OCI-LY7 (cell line): ENCODE measurements around the gene LRRC70.

ENCODE experiments used
- EZH2phosphoT487 ChIP-seq: fragments of 200-600 bp; sonication (generic); IDR thresholded peaks from 2 replicates; pipeline ENCODE4 v1.6.1; 2018; ENCODE audit warnings: low read depth, borderline replicate concordance, mild to moderate bottlenecking, mixed run types, antibody characterized with exemption, low read length, moderate library complexity, mixed read lengths
- TF ChIP-seq, protein P1 (sequence below): fragments of 200-600 bp; sonication (generic); conservative IDR thresholded peaks from 2 replicates; pipeline ENCODE4 v1.5.1; 2014; ENCODE audit warnings: mild to moderate bottlenecking, antibody characterized with exemption, low read length, moderate library complexity, mixed read lengths

DNA sequence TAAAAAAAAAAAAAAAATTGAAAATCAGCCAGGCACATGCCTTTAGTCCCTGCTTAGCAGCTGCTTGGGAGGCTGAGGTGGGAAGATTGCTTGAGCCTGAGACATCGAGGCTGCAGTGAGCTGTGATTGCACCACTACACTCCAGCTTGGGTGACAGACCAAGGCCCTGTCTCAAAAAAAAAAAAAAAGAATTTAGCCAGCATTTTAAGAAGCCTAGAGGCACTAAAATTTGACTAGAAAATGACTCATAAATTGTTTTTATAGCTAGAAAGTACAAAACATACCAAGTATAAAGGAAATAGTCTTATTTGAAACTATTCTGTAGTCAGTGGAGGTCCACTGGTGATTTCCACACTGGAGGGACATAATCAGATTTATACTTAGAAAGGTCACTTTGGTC lies 17.5 kb downstream of the LRRC70 start:
- TF ChIP-seq, protein P1, sequence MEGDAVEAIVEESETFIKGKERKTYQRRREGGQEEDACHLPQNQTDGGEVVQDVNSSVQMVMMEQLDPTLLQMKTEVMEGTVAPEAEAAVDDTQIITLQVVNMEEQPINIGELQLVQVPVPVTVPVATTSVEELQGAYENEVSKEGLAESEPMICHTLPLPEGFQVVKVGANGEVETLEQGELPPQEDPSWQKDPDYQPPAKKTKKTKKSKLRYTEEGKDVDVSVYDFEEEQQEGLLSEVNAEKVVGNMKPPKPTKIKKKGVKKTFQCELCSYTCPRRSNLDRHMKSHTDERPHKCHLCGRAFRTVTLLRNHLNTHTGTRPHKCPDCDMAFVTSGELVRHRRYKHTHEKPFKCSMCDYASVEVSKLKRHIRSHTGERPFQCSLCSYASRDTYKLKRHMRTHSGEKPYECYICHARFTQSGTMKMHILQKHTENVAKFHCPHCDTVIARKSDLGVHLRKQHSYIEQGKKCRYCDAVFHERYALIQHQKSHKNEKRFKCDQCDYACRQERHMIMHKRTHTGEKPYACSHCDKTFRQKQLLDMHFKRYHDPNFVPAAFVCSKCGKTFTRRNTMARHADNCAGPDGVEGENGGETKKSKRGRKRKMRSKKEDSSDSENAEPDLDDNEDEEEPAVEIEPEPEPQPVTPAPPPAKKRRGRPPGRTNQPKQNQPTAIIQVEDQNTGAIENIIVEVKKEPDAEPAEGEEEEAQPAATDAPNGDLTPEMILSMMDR, result no peak
- TF ChIP-seq EZH2phosphoT487, result no peak
